ENCODE measurements around the gene TRIM44.

The TRIM44 gene

GRCh38 chr11:35620795-35621194 lies 41.8 kb upstream of the TRIM44 start:
- Histone ChIP-seq H3K4me3 (ENCODE audit: low read depth, low read length) (peak overlapping the region; percentile 71), H3K4me1 (ENCODE audit: control insufficient read depth, insufficient read depth, low read length) (peaks cover 21% of the 10 kb centered on the region), H3K9me3 (ENCODE audit: control insufficient read depth, insufficient read depth, low read length) (no peaks in the 10 kb centered on the region), H3K27ac (ENCODE audit: low read depth, low read length) (no peak overlapping the region), H3K9ac (ENCODE audit: low read depth, low read length) (no peak overlapping the region), H3K27me3 (ENCODE audit: control insufficient read depth, insufficient read depth, low read length) (peaks cover 44% of the 10 kb centered on the region), H3K36me3 (ENCODE audit: control insufficient read depth, insufficient read depth, low read length) (no peaks in the 10 kb centered on the region)

- H3K4me1 ChIP-seq (ENCODE audit: control insufficient read depth, insufficient read depth, low read length), result peaks cover 17% of the 10 kb centered on the region
- H3K9me3 ChIP-seq (ENCODE audit: control insufficient read depth, insufficient read depth, low read length), result no peaks in the 10 kb centered on the region
- no peak overlapping the region for H3K27ac ChIP-seq (ENCODE audit: low read depth, low read length)
- H3K4me3 ChIP-seq (ENCODE audit: low read depth, low read length), result no peak overlapping the region
- H3K9ac ChIP-seq (ENCODE audit: low read depth, low read length), result no peak overlapping the region
- H3K27me3 ChIP-seq (ENCODE audit: control insufficient read depth, insufficient read depth, low read length), result peaks cover 42% of the 10 kb centered on the region
- no peaks in the 10 kb centered on the region for H3K36me3 ChIP-seq (ENCODE audit: control insufficient read depth, insufficient read depth, low read length)
Observed at GRCh38 chr11:35621620-35622019, 41.0 kb upstream of the TRIM44 start.

GRCh38 chr11:35622070-35622469 lies 40.5 kb upstream of the TRIM44 start:
- H3K27me3 ChIP-seq (ENCODE audit: control insufficient read depth, insufficient read depth, low read length), result peaks cover 37% of the 10 kb centered on the region
- H3K4me1 ChIP-seq (ENCODE audit: control insufficient read depth, insufficient read depth, low read length), result peaks cover 17% of the 10 kb centered on the region
- H3K27ac ChIP-seq (ENCODE audit: low read depth, low read length), result no peak overlapping the region
- no peak overlapping the region for H3K4me3 ChIP-seq (ENCODE audit: low read depth, low read length)
- H3K9me3 ChIP-seq (ENCODE audit: control insufficient read depth, insufficient read depth, low read length), result no peaks in the 10 kb centered on the region
- H3K9ac ChIP-seq (ENCODE audit: low read depth, low read length), result no peak overlapping the region
- no peaks in the 10 kb centered on the region for H3K36me3 ChIP-seq (ENCODE audit: control insufficient read depth, insufficient read depth, low read length)

GRCh38 chr11:35623621-35624168 lies 38.9 kb upstream of the TRIM44 start:
- H3K9me3 ChIP-seq (ENCODE audit: control insufficient read depth, insufficient read depth, low read length), result no peaks in the 10 kb centered on the region
- H3K36me3 ChIP-seq (ENCODE audit: control insufficient read depth, insufficient read depth, low read length), result no peaks in the 10 kb centered on the region
- no peak overlapping the region for H3K9ac ChIP-seq (ENCODE audit: low read depth, low read length)
- no peak overlapping the region for H3K27ac ChIP-seq (ENCODE audit: low read depth, low read length)
- peaks cover 17% of the 10 kb centered on the region for H3K4me1 ChIP-seq (ENCODE audit: control insufficient read depth, insufficient read depth, low read length)
- H3K27me3 ChIP-seq (ENCODE audit: control insufficient read depth, insufficient read depth, low read length), result peaks cover 28% of the 10 kb centered on the region
- H3K4me3 ChIP-seq (ENCODE audit: low read depth, low read length), result no peak overlapping the region

- H3K36me3 ChIP-seq (ENCODE audit: control insufficient read depth, insufficient read depth, low read length), result no peaks in the 10 kb centered on the region
Observed at GRCh38 chr11:35624316-35624715, 38.3 kb upstream of the TRIM44 start.

GRCh38 chr11:35624781-35625180 lies 37.8 kb upstream of the TRIM44 start:
- no peak overlapping the region for H3K27ac ChIP-seq (ENCODE audit: low read depth, low read length)
- peaks cover 17% of the 10 kb centered on the region for H3K4me1 ChIP-seq (ENCODE audit: control insufficient read depth, insufficient read depth, low read length)
- H3K9ac ChIP-seq (ENCODE audit: low read depth, low read length), result no peak overlapping the region
- peaks cover 17% of the 10 kb centered on the region for H3K27me3 ChIP-seq (ENCODE audit: control insufficient read depth, insufficient read depth, low read length)
- no peak overlapping the region for H3K4me3 ChIP-seq (ENCODE audit: low read depth, low read length)
- H3K36me3 ChIP-seq (ENCODE audit: control insufficient read depth, insufficient read depth, low read length), result no peaks in the 10 kb centered on the region
- no peaks in the 10 kb centered on the region for H3K9me3 ChIP-seq (ENCODE audit: control insufficient read depth, insufficient read depth, low read length)

More at GRCh38 chr11:35624316-35624715, 38.3 kb upstream of the TRIM44 start:
- Histone ChIP-seq H3K9me3 (ENCODE audit: control insufficient read depth, insufficient read depth, low read length) (no peaks in the 10 kb centered on the region), H3K4me3 (ENCODE audit: low read depth, low read length) (no peak overlapping the region), H3K27ac (ENCODE audit: low read depth, low read length) (no peak overlapping the region), H3K27me3 (ENCODE audit: control insufficient read depth, insufficient read depth, low read length) (peaks cover 22% of the 10 kb centered on the region), H3K4me1 (ENCODE audit: control insufficient read depth, insufficient read depth, low read length) (peaks cover 17% of the 10 kb centered on the region), H3K9ac (ENCODE audit: low read depth, low read length) (no peak overlapping the region)

GRCh38 chr11:35626501-35626900 lies 36.1 kb upstream of the TRIM44 start:
- no peaks in the 10 kb centered on the region for H3K9me3 ChIP-seq (ENCODE audit: control insufficient read depth, insufficient read depth, low read length)
- no peaks in the 10 kb centered on the region for H3K36me3 ChIP-seq (ENCODE audit: control insufficient read depth, insufficient read depth, low read length)
- H3K27ac ChIP-seq (ENCODE audit: low read depth, low read length), result no peak overlapping the region
- H3K27me3 ChIP-seq (ENCODE audit: control insufficient read depth, insufficient read depth, low read length), result no peaks in the 10 kb centered on the region
- peaks cover 9% of the 10 kb centered on the region for H3K4me1 ChIP-seq (ENCODE audit: control insufficient read depth, insufficient read depth, low read length)
- H3K9ac ChIP-seq (ENCODE audit: low read depth, low read length), result no peak overlapping the region
- no peak overlapping the region for H3K4me3 ChIP-seq (ENCODE audit: low read depth, low read length)

GRCh38 chr11:35629511-35629910 lies 33.1 kb upstream of the TRIM44 start:
- no peaks in the 10 kb centered on the region for H3K9me3 ChIP-seq (ENCODE audit: control insufficient read depth, insufficient read depth, low read length)
- H3K4me3 ChIP-seq (ENCODE audit: low read depth, low read length), result no peak overlapping the region
- no peak overlapping the region for H3K9ac ChIP-seq (ENCODE audit: low read depth, low read length)
- H3K27ac ChIP-seq (ENCODE audit: low read depth, low read length), result no peak overlapping the region
- H3K36me3 ChIP-seq (ENCODE audit: control insufficient read depth, insufficient read depth, low read length), result no peaks in the 10 kb centered on the region
- H3K27me3 ChIP-seq (ENCODE audit: control insufficient read depth, insufficient read depth, low read length), result no peaks in the 10 kb centered on the region
- H3K4me1 ChIP-seq (ENCODE audit: control insufficient read depth, insufficient read depth, low read length), result no peaks in the 10 kb centered on the region

GRCh38 chr11:35629914-35630313 lies 32.7 kb upstream of the TRIM44 start:
- H3K4me1 ChIP-seq (ENCODE audit: control insufficient read depth, insufficient read depth, low read length), result no peaks in the 10 kb centered on the region
- H3K27me3 ChIP-seq (ENCODE audit: control insufficient read depth, insufficient read depth, low read length), result no peaks in the 10 kb centered on the region
- no peak overlapping the region for H3K4me3 ChIP-seq (ENCODE audit: low read depth, low read length)
- H3K9me3 ChIP-seq (ENCODE audit: control insufficient read depth, insufficient read depth, low read length), result no peaks in the 10 kb centered on the region
- H3K36me3 ChIP-seq (ENCODE audit: control insufficient read depth, insufficient read depth, low read length), result no peaks in the 10 kb centered on the region
- no peak overlapping the region for H3K9ac ChIP-seq (ENCODE audit: low read depth, low read length)
- H3K27ac ChIP-seq (ENCODE audit: low read depth, low read length), result no peak overlapping the region

GRCh38 chr11:35631891-35632290 lies 30.7 kb upstream of the TRIM44 start:
- no peak overlapping the region for H3K4me3 ChIP-seq (ENCODE audit: low read depth, low read length)
- H3K27ac ChIP-seq (ENCODE audit: low read depth, low read length), result no peak overlapping the region
- no peaks in the 10 kb centered on the region for H3K9me3 ChIP-seq (ENCODE audit: control insufficient read depth, insufficient read depth, low read length)
- H3K4me1 ChIP-seq (ENCODE audit: control insufficient read depth, insufficient read depth, low read length), result no peaks in the 10 kb centered on the region
- H3K27me3 ChIP-seq (ENCODE audit: control insufficient read depth, insufficient read depth, low read length), result no peaks in the 10 kb centered on the region
- H3K36me3 ChIP-seq (ENCODE audit: control insufficient read depth, insufficient read depth, low read length), result no peaks in the 10 kb centered on the region
- H3K9ac ChIP-seq (ENCODE audit: low read depth, low read length), result no peak overlapping the region

- no peaks in the 10 kb centered on the region for H3K9me3 ChIP-seq (ENCODE audit: control insufficient read depth, insufficient read depth, low read length)
- no peaks in the 10 kb centered on the region for H3K36me3 ChIP-seq (ENCODE audit: control insufficient read depth, insufficient read depth, low read length)
- H3K27me3 ChIP-seq (ENCODE audit: control insufficient read depth, insufficient read depth, low read length), result no peaks in the 10 kb centered on the region
- no peak overlapping the region for H3K4me3 ChIP-seq (ENCODE audit: low read depth, low read length)
- no peak overlapping the region for H3K9ac ChIP-seq (ENCODE audit: low read depth, low read length)
- no peak overlapping the region for H3K27ac ChIP-seq (ENCODE audit: low read depth, low read length)
- H3K4me1 ChIP-seq (ENCODE audit: control insufficient read depth, insufficient read depth, low read length), result no peaks in the 10 kb centered on the region
Observed at GRCh38 chr11:35632301-35632700, 30.3 kb upstream of the TRIM44 start.

Data from HUES48 (cell line).